IMR-90 (cell line): ENCODE results near the gene VCPKMT. TPM values are rescaled to one million over a fixed set of nuclear protein-coding genes. Genes with fewer than 3 reads are reported as not detected.

Source experiments
- ATAC-seq: fragments of 200-7000 bp; cut with Tn5 transposase; 2 replicates; pipeline ENCODE4 v1.9.1; 2020; ENCODE audit warnings: low read depth, mild to moderate bottlenecking, moderate library complexity
- BruUV-seq: library from RNA; stranded (reverse); fragments of 400-500 nt; replicated peaks from 2 replicates; lab custom pipeline; 2021; lab: Mats Ljungman, UMichigan
- CTCF ChIA-PET: fragments of 300-600 bp; formaldehyde crosslinking; extraction: SDS; loops from one replicate; lab custom pipeline; 2021; ENCODE audit warnings: antibody characterized with exemption; lab: Yijun Ruan, JAX
- POLR2A ChIA-PET: fragments of 300-600 bp; sonication (Branson Sonifier 250); formaldehyde crosslinking; loops from one replicate; lab custom pipeline; 2022; ENCODE audit warnings: antibody characterized with exemption; ENCODE audit not compliant: unreplicated experiment; lab: Charles Lee
- DNase-seq: peaks from one replicate; pipeline ENCODE4 v3.0.0; 2013
- H2AFZ ChIP-seq: replicated peaks from 2 replicates; pipeline ENCODE3; 2013; ENCODE audit warnings: low read length, mild to moderate bottlenecking; ENCODE audit not compliant: poor library complexity
- H2AK5ac ChIP-seq: 2 replicates; pipeline ENCODE4 v1.6.1; 2013; ENCODE audit warnings: low read depth, low read length, inconsistent platforms
- H2AK9ac ChIP-seq: replicated peaks from 2 replicates; pipeline ENCODE3; 2013; ENCODE audit warnings: mild to moderate bottlenecking, low read depth, low read length, moderate library complexity; ENCODE audit not compliant: poor library complexity
- H2BK120ac ChIP-seq: 2 replicates; pipeline ENCODE4 v1.6.1; 2013; ENCODE audit warnings: low read depth, low read length, inconsistent platforms
- H2BK15ac ChIP-seq: 3 replicates; pipeline ENCODE4 v1.6.1; 2013; ENCODE audit warnings: low read depth, low read length, inconsistent platforms
- H2BK20ac ChIP-seq: 2 replicates; pipeline ENCODE4 v1.6.1; 2013; ENCODE audit warnings: low read depth, mild to moderate bottlenecking, inconsistent platforms, low read length, moderate library complexity
- H2BK5ac ChIP-seq: 2 replicates; pipeline ENCODE4 v1.6.1; 2013; ENCODE audit warnings: mild to moderate bottlenecking, low read depth, low read length, inconsistent platforms; ENCODE audit not compliant: poor library complexity, severe bottlenecking
- H3K14ac ChIP-seq: replicated peaks from 2 replicates; pipeline ENCODE4 v1.6.1; 2013; ENCODE audit warnings: low read depth, low read length, inconsistent platforms
- H3K18ac ChIP-seq: 2 replicates; pipeline ENCODE4 v1.6.1; 2013; ENCODE audit warnings: low read depth, low read length, control low read depth
- H3K23ac ChIP-seq: 2 replicates; pipeline ENCODE4 v1.6.1; 2013; ENCODE audit warnings: low read depth, low read length, inconsistent platforms
- H3K27ac ChIP-seq: 2 replicates; pipeline ENCODE4 v1.5.1; 2013; ENCODE audit warnings: mild to moderate bottlenecking, control low read depth, low read length; ENCODE audit not compliant: insufficient read depth
- H3K27me3 ChIP-seq: 2 replicates; pipeline ENCODE4 v1.6.1; 2013; ENCODE audit warnings: low read length; ENCODE audit not compliant: control insufficient read depth, insufficient read depth
- H3K36me3 ChIP-seq: 2 replicates; pipeline ENCODE4 v1.6.1; 2013; ENCODE audit warnings: low read length, mixed read lengths; ENCODE audit not compliant: control insufficient read depth, insufficient read depth
- H3K4ac ChIP-seq: 2 replicates; pipeline ENCODE4 v1.6.1; 2013; ENCODE audit warnings: low read depth, low read length, inconsistent platforms
- H3K4me1 ChIP-seq: 2 replicates; pipeline ENCODE4 v1.6.1; 2013; ENCODE audit warnings: low read length, mixed read lengths; ENCODE audit not compliant: control insufficient read depth, insufficient read depth
- H3K4me2 ChIP-seq: 2 replicates; pipeline ENCODE4 v1.6.1; 2013; ENCODE audit warnings: low read depth, mild to moderate bottlenecking, control low read depth, low read length, moderate library complexity
- H3K4me3 ChIP-seq: 2 replicates; pipeline ENCODE4 v1.5.1; 2013; ENCODE audit warnings: low read depth, mild to moderate bottlenecking, control low read depth, low read length, moderate library complexity; ENCODE audit not compliant: insufficient read depth
- H3K56ac ChIP-seq: 2 replicates; pipeline ENCODE4 v1.6.1; 2013; ENCODE audit warnings: low read length, inconsistent platforms; ENCODE audit not compliant: insufficient read depth; ENCODE audit errors: extremely low read depth
- H3K79me1 ChIP-seq, 2 experiments: 2 replicates each; pipeline ENCODE4 v1.6.1; 2013; ENCODE audit warnings: low read length in 2 of 2, inconsistent platforms in 1 of 2, low read depth in 1 of 2
- H3K9ac ChIP-seq: 2 replicates; pipeline ENCODE4 v1.6.1; 2013; ENCODE audit warnings: low read depth, low read length, control low read depth
- H3K9me1 ChIP-seq: 2 replicates; pipeline ENCODE4 v1.6.1; 2013; ENCODE audit warnings: low read length, inconsistent platforms; ENCODE audit not compliant: insufficient read depth
- H3K9me3 ChIP-seq: 2 replicates; pipeline ENCODE4 v1.6.1; 2013; ENCODE audit warnings: low read length; ENCODE audit not compliant: control insufficient read depth, insufficient read depth
- H4K20me1 ChIP-seq: 2 replicates; pipeline ENCODE4 v1.6.1; 2013; ENCODE audit warnings: low read length, inconsistent platforms; ENCODE audit not compliant: insufficient read depth
- H4K5ac ChIP-seq: 2 replicates; pipeline ENCODE4 v1.6.1; 2013; ENCODE audit warnings: mild to moderate bottlenecking, low read depth, low read length, control low read depth
- H4K8ac ChIP-seq, 2 experiments: 2 replicates each; pipeline ENCODE4 v1.6.1; 2013; ENCODE audit warnings: low read depth in 2 of 2, low read length in 2 of 2, control low read depth in 1 of 2, inconsistent platforms in 1 of 2
- H4K91ac ChIP-seq: 2 replicates; pipeline ENCODE4 v1.6.1; 2013; ENCODE audit warnings: low read depth, low read length, inconsistent platforms; ENCODE audit not compliant: insufficient read depth
- BHLHE40 ChIP-seq: fragments of 150-350 bp; IDR thresholded peaks from 2 replicates; pipeline ENCODE4 v1.6.1; 2016; ENCODE audit warnings: mild to moderate bottlenecking, low read depth, low read length
- CEBPB ChIP-seq: IDR thresholded peaks from 2 replicates; pipeline ENCODE4 v1.6.1; 2012; ENCODE audit warnings: low read depth, low read length, improper control_type of control experiment
- FOS ChIP-seq: fragments of 150-350 bp; IDR thresholded peaks from 2 replicates; pipeline ENCODE4 v1.6.1; 2016; ENCODE audit warnings: low read depth, low read length
- MAFK ChIP-seq: IDR thresholded peaks from 2 replicates; pipeline ENCODE4 v1.6.1; 2012; ENCODE audit warnings: low read depth, low read length, improper control_type of control experiment
- MXI1 ChIP-seq: IDR thresholded peaks from 2 replicates; pipeline ENCODE4 v1.6.1; 2012; ENCODE audit warnings: low read depth, mild to moderate bottlenecking, low read length, moderate library complexity, borderline replicate concordance
- RAD21 ChIP-seq: IDR thresholded peaks from 2 replicates; pipeline ENCODE4 v1.6.1; 2012; ENCODE audit warnings: low read length, improper control_type of control experiment
- RCOR1 ChIP-seq: IDR thresholded peaks from 2 replicates; pipeline ENCODE4 v1.6.1; 2012; ENCODE audit warnings: mild to moderate bottlenecking, low read length, improper control_type of control experiment; ENCODE audit not compliant: insufficient replicate concordance
- SMC3 ChIP-seq: fragments of 150-350 bp; IDR thresholded peaks from 2 replicates; pipeline ENCODE4 v1.6.1; 2016; ENCODE audit warnings: low read depth, mild to moderate bottlenecking, antibody characterized with exemption, low read length, moderate library complexity
- WGBS, 2 experiments: methylation state at CpG; one replicate each; pipeline versions ENCODE4 v1.1.5 to v1.1.7; 2013; ENCODE audit warnings: missing lambda C conversion rate in 2 of 2; ENCODE audit not compliant: insufficient read length in 1 of 2; ENCODE audit errors: extremely low coverage in 2 of 2; 5-methylcytosine and 5-hydroxymethylcytosine counted together
- dilution Hi-C: fragments of 300-500 bp; cut with HindIII; formaldehyde crosslinking; loops from one replicate; pipeline ENCODE4 v1.14.3; 2018; ENCODE audit warnings: low sequenced_read_pairs; ENCODE audit not compliant: unreplicated experiment
- in situ Hi-C: fragments of 300-500 bp; cut with MboI; formaldehyde crosslinking; loops from 3 replicates; pipeline ENCODE4 v1.14.3; 2019; ENCODE audit warnings: low sequenced_read_pairs, inconsistent platforms, mixed read lengths
- intact Hi-C: fragments of 100-400 bp; cut with micrococcal nuclease; formaldehyde crosslinking; loops from 2 replicates; pipeline ENCODE4 v1.10.0; 2022
- polyA plus RNA-seq, 3 experiments: library from polyadenylated mRNA; depleted of rRNA; stranded (reverse); fragments of >200 nt; gene quantifications; 2 replicates each; pipeline ENCODE4 v1.2.3, GENCODE V29; 2012; ENCODE audit warnings: low replicate concordance in 1 of 3
- total RNA-seq: library from RNA; depleted of rRNA; stranded (reverse); fragments of >200 nt; gene quantifications from 2 replicates; pipeline ENCODE4 v1.2.3, GENCODE V29; 2012
- TF ChIP-seq, protein P1 (sequence below): fragments of 150-350 bp; IDR thresholded peaks from 2 replicates; pipeline ENCODE4 v1.6.1; 2017; ENCODE audit warnings: mild to moderate bottlenecking, antibody characterized with exemption, low read length, low read depth

Gene VCPKMT
- total and polyA plus RNA-seq, 2 of the 4 experiments (the other 2 are of a cell fraction), result 2.5 to 4.7 TPM

DNA sequence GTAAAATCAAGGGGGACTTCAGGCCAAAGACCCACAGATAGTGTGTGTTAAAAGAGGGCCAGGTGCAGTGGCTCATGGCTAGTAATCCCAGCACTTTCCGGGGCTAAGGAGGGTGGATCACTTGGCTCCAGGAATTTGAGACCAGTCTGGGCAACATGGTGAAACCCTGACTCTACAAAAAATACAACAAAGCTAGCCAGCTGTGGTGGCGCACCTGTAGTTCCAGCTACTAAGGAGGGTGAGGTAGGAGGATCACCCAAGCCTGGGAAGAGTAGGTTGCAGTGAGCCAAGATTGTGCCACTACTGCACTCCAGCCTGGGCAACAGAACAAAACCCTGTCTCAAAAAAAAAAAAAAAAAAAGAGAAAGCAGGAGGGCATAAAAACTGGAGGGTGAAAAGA is 8.5 kb downstream of the VCPKMT start:
- no peak overlapping the region for H3K14ac ChIP-seq
- intact Hi-C loops (no loop called here), dilution Hi-C loops (no loop called here), in situ Hi-C loops (no loop called here)
- H2AK9ac ChIP-seq, result no peak overlapping the region
- TF ChIP-seq RAD21, result no peak
- TF ChIP-seq, protein P1, sequence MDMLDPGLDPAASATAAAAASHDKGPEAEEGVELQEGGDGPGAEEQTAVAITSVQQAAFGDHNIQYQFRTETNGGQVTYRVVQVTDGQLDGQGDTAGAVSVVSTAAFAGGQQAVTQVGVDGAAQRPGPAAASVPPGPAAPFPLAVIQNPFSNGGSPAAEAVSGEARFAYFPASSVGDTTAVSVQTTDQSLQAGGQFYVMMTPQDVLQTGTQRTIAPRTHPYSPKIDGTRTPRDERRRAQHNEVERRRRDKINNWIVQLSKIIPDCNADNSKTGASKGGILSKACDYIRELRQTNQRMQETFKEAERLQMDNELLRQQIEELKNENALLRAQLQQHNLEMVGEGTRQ, result no peak
- no peak for TF ChIP-seq FOS
- no peak for TF ChIP-seq RCOR1
- no peak for TF ChIP-seq BHLHE40
- TF ChIP-seq SMC3, result no peak
- no peak for TF ChIP-seq MAFK
- TF ChIP-seq CEBPB, result no peak
- no peak for TF ChIP-seq MXI1
- H4K8ac ChIP-seq, result no peak overlapping the region
- WGBS, 2 experiments, result no CpG with 5 or more reads among the region's 2 CpGs
- H4K5ac ChIP-seq, result no peak overlapping the region
- H3K36me3 ChIP-seq, result peaks cover 23% of the 10 kb centered on the region
- H3K4ac ChIP-seq, result no peak overlapping the region
- no peak overlapping the region for H3K4me3 ChIP-seq
- no peaks in the 10 kb centered on the region for H3K9me1 ChIP-seq
- no peak overlapping the region for H3K18ac ChIP-seq
- peaks cover 3% of the 10 kb centered on the region; the same call in 1 of the 2 replicates for H4K20me1 ChIP-seq
- BruUV-seq, result no TSS peak
- H3K79me1 ChIP-seq, result peaks cover 9 to 15% of the 10 kb centered on the region in 2 experiments; a peak in 3 of 4 replicates
- H3K9me3 ChIP-seq, result no peaks in the 10 kb centered on the region
- no peak overlapping the region for H2BK20ac ChIP-seq
- no peak overlapping the region for H3K23ac ChIP-seq
- ChIA-PET CTCF (interaction anchor here (0.7 to 1.2 kb wide), 2 partner anchors 196 to 228 kb away, joined by 3 to 5 read pairs; no protein-coding TSS in a partner anchor), POLR2A (no interaction called here)
- H2BK5ac ChIP-seq, result no peak overlapping the region
- no peaks in the 10 kb centered on the region for H3K27me3 ChIP-seq
- no peak overlapping the region for H3K4me2 ChIP-seq
- no peak overlapping the region for H2BK120ac ChIP-seq
- DNase-seq (no peak), ATAC-seq (no peak)
- H2AK5ac ChIP-seq, result no peak overlapping the region
- H2BK15ac ChIP-seq, result no peak overlapping the region
- no peak overlapping the region for H3K27ac ChIP-seq
- H3K4me1 ChIP-seq, result 0 out of 2 replicates have a peak, but pooled peaks cover 2% of the 10 kb centered on the region
- H4K91ac ChIP-seq, result no peak overlapping the region
- no peak overlapping the region for H3K56ac ChIP-seq
- H2AFZ ChIP-seq, result no peak overlapping the region
- H3K9ac ChIP-seq, result no peak overlapping the region
